Endothelial cell of umbilical vein (primary cell): ENCODE measurements around the gene MOB2. TPM values are rescaled to one million over a fixed set of nuclear protein-coding genes. Genes with fewer than 3 reads are reported as not detected.

Experiments used
- BruUV-seq: library from RNA; stranded (reverse); fragments of 400-500 nt; replicated peaks from 2 replicates; lab custom pipeline; 2021; lab: Mats Ljungman, UMichigan
- CTCF ChIA-PET: fragments of 300-600, 350-600 bp; sonication (Branson Sonifier 250); formaldehyde crosslinking; loops from one replicate; lab custom pipeline; 2021; ENCODE audit warnings: antibody characterized with exemption, inconsistent platforms; lab: Charles Lee
- POLR2A ChIA-PET: fragments of 300-600, 350-600 bp; sonication (Branson Sonifier 250); formaldehyde crosslinking; loops from one replicate; lab custom pipeline; 2021; ENCODE audit warnings: antibody characterized with exemption, inconsistent platforms; lab: Charles Lee
- DNase-seq: peaks from one replicate; pipeline ENCODE4 v3.0.0-alpha.2; 2011; ENCODE audit warnings: low read depth, low spot score
- FAIRE-seq: peaks from 2 replicates; lab custom pipeline; 2011; peaks lifted over from hg19 to GRCh38; lab: Jason Lieb, UNC
- H2AFZ ChIP-seq: 2 replicates; pipeline ENCODE4 v1.6.0; 2012; ENCODE audit warnings: low read depth, low read length, control low read depth, inconsistent platforms
- H3K27ac ChIP-seq: 2 replicates; pipeline ENCODE4 v1.5.1; 2011; ENCODE audit warnings: low read depth, mild to moderate bottlenecking, control low read depth, low read length, moderate library complexity; ENCODE audit not compliant: insufficient read depth
- H3K27me3 ChIP-seq, 2 experiments: 2 replicates each; pipeline versions ENCODE4 v1.6.0 to v1.6.1; 2011; ENCODE audit warnings: low read length in 2 of 2, mixed read lengths in 1 of 2; ENCODE audit not compliant: control insufficient read depth in 2 of 2, insufficient read depth in 2 of 2
- H3K36me3 ChIP-seq, 2 experiments: 2 replicates in 1 of 2; 3 replicates in 1 of 2; pipeline ENCODE4 v1.5.1; 2011; ENCODE audit warnings: low read length in 2 of 2, mild to moderate bottlenecking in 1 of 2, moderate library complexity in 1 of 2; ENCODE audit not compliant: control insufficient read depth in 2 of 2, insufficient read depth in 2 of 2; ENCODE audit errors: extremely low read depth in 1 of 2
- H3K4me1 ChIP-seq: 3 replicates; pipeline ENCODE4 v1.5.1; 2011; ENCODE audit warnings: mild to moderate bottlenecking, low read length; ENCODE audit not compliant: control insufficient read depth, insufficient read depth; ENCODE audit errors: extremely low read depth
- H3K4me2 ChIP-seq: 2 replicates; pipeline ENCODE4 v1.6.1; 2011; ENCODE audit warnings: low read length, control low read depth, mixed read lengths; ENCODE audit not compliant: insufficient read depth
- H3K4me3 ChIP-seq, 3 experiments: fragments of 200-600 bp in 1 of 3; sonication (generic), shearing (Covaris generic) in 1 of 3; replicated peaks in 1 of 3; 2 replicates each; pipeline ENCODE4 v1.5.1; 2011 to 2016; ENCODE audit warnings: control low read depth in 3 of 3, low read length in 3 of 3, mild to moderate bottlenecking in 2 of 3, inconsistent platforms in 1 of 3, low read depth in 1 of 3, moderate library complexity in 1 of 3; ENCODE audit not compliant: insufficient read depth in 1 of 3
- H3K79me2 ChIP-seq: 2 replicates; pipeline ENCODE4 v1.6.0; 2012; ENCODE audit warnings: low read length, inconsistent platforms; ENCODE audit not compliant: control insufficient read depth, insufficient read depth
- H3K9ac ChIP-seq: replicated peaks from 2 replicates; pipeline ENCODE3; 2011; ENCODE audit warnings: low read length, control low read depth; ENCODE audit not compliant: insufficient read depth; ENCODE audit errors: extremely low read depth
- H3K9me1 ChIP-seq: replicated peaks from 3 replicates; pipeline ENCODE4 v1.6.0; 2011; ENCODE audit warnings: mild to moderate bottlenecking, low read length; ENCODE audit not compliant: control insufficient read depth, insufficient read depth; ENCODE audit errors: extremely low read depth
- H3K9me3 ChIP-seq: replicated peaks from 2 replicates; pipeline ENCODE4 v1.5.1; 2012; ENCODE audit warnings: low read length, inconsistent platforms; ENCODE audit not compliant: control insufficient read depth, insufficient read depth
- H4K20me1 ChIP-seq: replicated peaks from 2 replicates; pipeline ENCODE3; 2011; ENCODE audit warnings: mild to moderate bottlenecking, low read length; ENCODE audit not compliant: control insufficient read depth, insufficient read depth; ENCODE audit errors: extremely low read depth
- EZH2 ChIP-seq: IDR thresholded peaks from 2 replicates; pipeline ENCODE4 v1.6.1; 2012; ENCODE audit warnings: borderline replicate concordance, low read depth, mild to moderate bottlenecking, moderate library complexity, low read length, inconsistent platforms; ENCODE audit not compliant: severe bottlenecking
- FOS ChIP-seq: IDR thresholded peaks from 2 replicates; pipeline ENCODE4 v1.6.1; 2011; ENCODE audit warnings: mild to moderate bottlenecking, low read length, moderate library complexity, borderline replicate concordance; ENCODE audit not compliant: insufficient read depth
- GATA2 ChIP-seq: IDR thresholded peaks from 2 replicates; pipeline ENCODE4 v1.7.0; 2011; ENCODE audit warnings: low read depth, mild to moderate bottlenecking, moderate library complexity, mixed read lengths, low read length; ENCODE audit not compliant: insufficient read length, insufficient read depth
- JUN ChIP-seq: IDR thresholded peaks from 2 replicates; pipeline ENCODE4 v1.6.1; 2011; ENCODE audit warnings: borderline replicate concordance, low read depth; ENCODE audit not compliant: insufficient read length, insufficient read depth
- MAX ChIP-seq: IDR thresholded peaks from 2 replicates; pipeline ENCODE4 v1.6.1; 2011; ENCODE audit not compliant: insufficient read depth, insufficient read length
- MYC ChIP-seq: IDR thresholded peaks from one replicate; pipeline ENCODE4 v1.6.1; 2011; ENCODE audit warnings: mild to moderate bottlenecking, low read depth, low read length
- POLR2A ChIP-seq: IDR thresholded peaks from 2 replicates; pipeline ENCODE4 v1.6.1; 2012; ENCODE audit warnings: low read depth, mild to moderate bottlenecking, control low read depth, low read length
- POLR2AphosphoS5 ChIP-seq: IDR thresholded peaks from 2 replicates; pipeline ENCODE4 v1.6.1; 2012; ENCODE audit warnings: low read depth, mild to moderate bottlenecking, control low read depth, low read length, moderate library complexity; ENCODE audit not compliant: insufficient read depth
- dilution Hi-C: fragments of 300-500 bp; cut with MboI; formaldehyde crosslinking; loops from one replicate; pipeline ENCODE4 v1.15.0; 2019; ENCODE audit warnings: low sequenced_read_pairs; ENCODE audit not compliant: extremely low pct_ligation_motif_present
- intact Hi-C: fragments of 100-400 bp; cut with micrococcal nuclease; formaldehyde crosslinking; loops from one replicate; pipeline ENCODE4 v1.10.0; 2022
- polyA plus RNA-seq, 4 experiments: library from polyadenylated mRNA; depleted of rRNA in 3 of 4; stranded (reverse) in 3 of 4; unstranded in 1 of 4; fragments of >200 nt; gene quantifications; 2 replicates each; pipeline versions ENCODE4 v1.2.1 to v1.2.3, GENCODE V29; 2011 to 2012; ENCODE audit warnings: missing spikeins in 1 of 4
- total RNA-seq: library from RNA; stranded (reverse); gene quantifications from 2 replicates; pipeline ENCODE4 v1.2.3, GENCODE V29; 2021
- TF ChIP-seq, protein P1 (sequence below), 2 donors: IDR thresholded peaks; 1 replicate in 1 of 2; 2 replicates in 1 of 2; pipeline ENCODE4 v1.5.1; 2011; ENCODE audit warnings: low read length in 2 of 2, mild to moderate bottlenecking in 2 of 2, moderate library complexity in 2 of 2, control low read depth in 1 of 2, inconsistent platforms in 1 of 2, low read depth in 1 of 2; ENCODE audit not compliant: insufficient read depth in 1 of 2; ENCODE audit errors: extremely low read depth in 1 of 2

Gene MOB2
- total and polyA plus RNA-seq, 2 donors (not counting 3 experiments of a cell fraction or from before 2014, with no cell fraction given): 38.2 to 50.6 TPM

GRCh38 chr11:1490651-1491050 lies 4.1 kb upstream of the MOB2 start:
- peaks cover 8% of the 10 kb centered on the region for H4K20me1 ChIP-seq
- H3K9me3 ChIP-seq: no peaks in the 10 kb centered on the region
- TF ChIP-seq MYC (no peak), GATA2 (no peak), MAX (no peak), POLR2AphosphoS5 (no peak), EZH2 (no peak), JUN (no peak), POLR2A (no peak), FOS (no peak)
- TF ChIP-seq, protein P1, sequence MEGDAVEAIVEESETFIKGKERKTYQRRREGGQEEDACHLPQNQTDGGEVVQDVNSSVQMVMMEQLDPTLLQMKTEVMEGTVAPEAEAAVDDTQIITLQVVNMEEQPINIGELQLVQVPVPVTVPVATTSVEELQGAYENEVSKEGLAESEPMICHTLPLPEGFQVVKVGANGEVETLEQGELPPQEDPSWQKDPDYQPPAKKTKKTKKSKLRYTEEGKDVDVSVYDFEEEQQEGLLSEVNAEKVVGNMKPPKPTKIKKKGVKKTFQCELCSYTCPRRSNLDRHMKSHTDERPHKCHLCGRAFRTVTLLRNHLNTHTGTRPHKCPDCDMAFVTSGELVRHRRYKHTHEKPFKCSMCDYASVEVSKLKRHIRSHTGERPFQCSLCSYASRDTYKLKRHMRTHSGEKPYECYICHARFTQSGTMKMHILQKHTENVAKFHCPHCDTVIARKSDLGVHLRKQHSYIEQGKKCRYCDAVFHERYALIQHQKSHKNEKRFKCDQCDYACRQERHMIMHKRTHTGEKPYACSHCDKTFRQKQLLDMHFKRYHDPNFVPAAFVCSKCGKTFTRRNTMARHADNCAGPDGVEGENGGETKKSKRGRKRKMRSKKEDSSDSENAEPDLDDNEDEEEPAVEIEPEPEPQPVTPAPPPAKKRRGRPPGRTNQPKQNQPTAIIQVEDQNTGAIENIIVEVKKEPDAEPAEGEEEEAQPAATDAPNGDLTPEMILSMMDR (IDR thresholded peaks at IDR 0.05; ENCODE audit: extremely low read depth in 1 of 2, insufficient read depth in 1 of 2, low read depth in 1 of 2, low read length in 2 of 2): no peak
- no peaks in the 10 kb centered on the region for H3K27me3 ChIP-seq
- intact Hi-C loops (no loop called here), dilution Hi-C loops (no loop called here)
- no peak overlapping the region for H3K9ac ChIP-seq
- no peaks in the 10 kb centered on the region for H3K36me3 ChIP-seq
- ChIA-PET POLR2A (no interaction called here), CTCF (interaction anchor here (0.7 kb wide), 1 partner anchor 162 kb away, joined by 3 read pairs; no protein-coding TSS in a partner anchor)
- H3K9me1 ChIP-seq: no peaks in the 10 kb centered on the region
- H3K27ac ChIP-seq: no peak overlapping the region
- no peak overlapping the region for H3K4me3 ChIP-seq
- no peak for DNase-seq
- H3K79me2 ChIP-seq: peaks cover 23% of the 10 kb centered on the region
- no peak overlapping the region for H2AFZ ChIP-seq
- H3K4me2 ChIP-seq: no peak overlapping the region
- FAIRE-seq: no peak
- BruUV-seq: no TSS peak
- H3K4me1 ChIP-seq: peaks cover 7% of the 10 kb centered on the region
